ENCODE data around the gene MAPKAP1.

MAPKAP1 gene

GRCh38 chr9:125426926-125427325 is 280.1 kb downstream of the MAPKAP1 start:
- FAIRE-seq (no peak), DNase-seq (ENCODE audit: insufficient read length) (no peak)
- TF ChIP-seq POLR2A (IDR thresholded peaks at IDR 0.05; ENCODE audit: low read depth, low read length), result no peak
- no peak for TF ChIP-seq TAF1 (IDR thresholded peaks at IDR 0.05; ENCODE audit: borderline replicate concordance, low read depth, low read length)
- no peak for TF ChIP-seq POLR2AphosphoS5 (IDR thresholded peaks at IDR 0.05; ENCODE audit: low read depth, low read length)

- no peak for DNase-seq (ENCODE audit: insufficient read length)
- TF ChIP-seq POLR2AphosphoS5 (IDR thresholded peaks at IDR 0.05; ENCODE audit: low read depth, low read length) (no peak), TAF1 (IDR thresholded peaks at IDR 0.05; ENCODE audit: borderline replicate concordance, low read depth, low read length) (no peak), POLR2A (IDR thresholded peaks at IDR 0.05; ENCODE audit: low read depth, low read length) (no peak)
- FAIRE-seq, result no peak
Observed at GRCh38 chr9:125425901-125426515, 281.0 kb downstream of the MAPKAP1 start.

GRCh38 chr9:125425170-125425897 is 281.7 kb downstream of the MAPKAP1 start:
- no peak for DNase-seq (ENCODE audit: insufficient read length)

GRCh38 chr9:125423964-125424363 is 283.0 kb downstream of the MAPKAP1 start:
- no peak for DNase-seq (ENCODE audit: insufficient read length)

More at GRCh38 chr9:125425170-125425897, 281.7 kb downstream of the MAPKAP1 start:
- TF ChIP-seq TAF1 (IDR thresholded peaks at IDR 0.05; ENCODE audit: borderline replicate concordance, low read depth, low read length) (no peak), POLR2AphosphoS5 (IDR thresholded peaks at IDR 0.05; ENCODE audit: low read depth, low read length) (no peak), POLR2A (IDR thresholded peaks at IDR 0.05; ENCODE audit: low read depth, low read length) (no peak)
- no peak for FAIRE-seq

GRCh38 chr9:125422853-125423252 is 284.2 kb downstream of the MAPKAP1 start:
- no peak for FAIRE-seq
- DNase-seq (ENCODE audit: insufficient read length), result no peak
- TF ChIP-seq TAF1 (IDR thresholded peaks at IDR 0.05; ENCODE audit: borderline replicate concordance, low read depth, low read length), result no peak
- TF ChIP-seq POLR2AphosphoS5 (IDR thresholded peaks at IDR 0.05; ENCODE audit: low read depth, low read length), result no peak
- no peak for TF ChIP-seq POLR2A (IDR thresholded peaks at IDR 0.05; ENCODE audit: low read depth, low read length)

More at GRCh38 chr9:125423964-125424363, 283.0 kb downstream of the MAPKAP1 start:
- TF ChIP-seq POLR2A (IDR thresholded peaks at IDR 0.05; ENCODE audit: low read depth, low read length) (no peak), POLR2AphosphoS5 (IDR thresholded peaks at IDR 0.05; ENCODE audit: low read depth, low read length) (no peak), TAF1 (IDR thresholded peaks at IDR 0.05; ENCODE audit: borderline replicate concordance, low read depth, low read length) (no peak)
- no peak for FAIRE-seq

GRCh38 chr9:125421591-125422181 is 285.3 kb downstream of the MAPKAP1 start:
- FAIRE-seq (no peak), DNase-seq (ENCODE audit: insufficient read length) (no peak)
- TF ChIP-seq POLR2A (IDR thresholded peaks at IDR 0.05; ENCODE audit: low read depth, low read length), result no peak
- TF ChIP-seq TAF1 (IDR thresholded peaks at IDR 0.05; ENCODE audit: borderline replicate concordance, low read depth, low read length), result no peak
- no peak for TF ChIP-seq POLR2AphosphoS5 (IDR thresholded peaks at IDR 0.05; ENCODE audit: low read depth, low read length)

- TF ChIP-seq POLR2A (IDR thresholded peaks at IDR 0.05; ENCODE audit: low read depth, low read length) (no peak), TAF1 (IDR thresholded peaks at IDR 0.05; ENCODE audit: borderline replicate concordance, low read depth, low read length) (no peak), POLR2AphosphoS5 (IDR thresholded peaks at IDR 0.05; ENCODE audit: low read depth, low read length) (no peak)
- DNase-seq (ENCODE audit: insufficient read length) (no peak), FAIRE-seq (no peak)
Observed at GRCh38 chr9:125421166-125421565, 285.8 kb downstream of the MAPKAP1 start.

GRCh38 chr9:125418404-125418803 is 288.6 kb downstream of the MAPKAP1 start:
- TF ChIP-seq POLR2A (IDR thresholded peaks at IDR 0.05; ENCODE audit: low read depth, low read length) (no peak), POLR2AphosphoS5 (IDR thresholded peaks at IDR 0.05; ENCODE audit: low read depth, low read length) (no peak), TAF1 (IDR thresholded peaks at IDR 0.05; ENCODE audit: borderline replicate concordance, low read depth, low read length) (no peak)
- DNase-seq (ENCODE audit: insufficient read length), result no peak
- FAIRE-seq, result no peak

- no peak for DNase-seq (ENCODE audit: insufficient read length)
- no peak for FAIRE-seq
- TF ChIP-seq POLR2AphosphoS5 (IDR thresholded peaks at IDR 0.05; ENCODE audit: low read depth, low read length), result no peak
- no peak for TF ChIP-seq POLR2A (IDR thresholded peaks at IDR 0.05; ENCODE audit: low read depth, low read length)
- TF ChIP-seq TAF1 (IDR thresholded peaks at IDR 0.05; ENCODE audit: borderline replicate concordance, low read depth, low read length), result no peak
Observed at GRCh38 chr9:125416517-125416916, 290.5 kb downstream of the MAPKAP1 start.

GRCh38 chr9:125415583-125416460 is 291.2 kb downstream of the MAPKAP1 start:
- no peak for TF ChIP-seq POLR2A (IDR thresholded peaks at IDR 0.05; ENCODE audit: low read depth, low read length)
- no peak for TF ChIP-seq POLR2AphosphoS5 (IDR thresholded peaks at IDR 0.05; ENCODE audit: low read depth, low read length)
- no peak for TF ChIP-seq TAF1 (IDR thresholded peaks at IDR 0.05; ENCODE audit: borderline replicate concordance, low read depth, low read length)
- FAIRE-seq (no peak), DNase-seq (ENCODE audit: insufficient read length) (no peak)

GRCh38 chr9:125413579-125413978 is 293.4 kb downstream of the MAPKAP1 start:
- FAIRE-seq, result no peak
- no peak for TF ChIP-seq POLR2AphosphoS5 (IDR thresholded peaks at IDR 0.05; ENCODE audit: low read depth, low read length)
- no peak for TF ChIP-seq TAF1 (IDR thresholded peaks at IDR 0.05; ENCODE audit: borderline replicate concordance, low read depth, low read length)
- TF ChIP-seq POLR2A (IDR thresholded peaks at IDR 0.05; ENCODE audit: low read depth, low read length), result no peak
- DNase-seq (ENCODE audit: insufficient read length), result no peak
